Posterior vena cava (tissue), 2 donors: ENCODE measurements around the gene DDX56. TPM values are rescaled to one million over a fixed set of nuclear protein-coding genes. Genes with fewer than 3 reads are reported as not detected.

Experiments
- DNase-seq: peaks from one replicate; pipeline ENCODE4 v3.0.0-alpha.2; 2020; ENCODE audit warnings: low spot score
- intact Hi-C, 2 donors: fragments of 100-400 bp; cut with DNase I; formaldehyde crosslinking; loops; one replicate each; pipeline versions ENCODE4 v1.14.1 to v1.14.2; 2022 to 2023
- total RNA-seq, 2 donors: library from RNA; stranded (reverse); fragmentation: NEBNext Ultra II Directional; extraction: Animal tissue kit (Norgen Biotek cat#: 25700); gene quantifications; one replicate each; pipeline ENCODE4 v1.2.1, GENCODE V29; 2021
- donor health status: DM: yes; HTN: yes; CAD: no.
- donor health status: DM: yes; HTN: yes; CAD: no.

Gene DDX56
- total RNA-seq, 2 donors from 2014 or later = 33.9 to 40.2 TPM

GRCh38 chr7:44521347-44522095 is 52.2 kb downstream of the DDX56 start:
- intact Hi-C loops = no loop called here

GRCh38 chr7:44520574-44520973 is 53.1 kb downstream of the DDX56 start:
- intact Hi-C loops = no loop called here

More at GRCh38 chr7:44521347-44522095, 52.2 kb downstream of the DDX56 start:
- no peak for DNase-seq

GRCh38 chr7:44519546-44519945 is 54.2 kb downstream of the DDX56 start:
- intact Hi-C loops = no loop called here
- DNase-seq = no peak

More at GRCh38 chr7:44520574-44520973, 53.1 kb downstream of the DDX56 start:
- DNase-seq = no peak

- intact Hi-C loops = no loop called here
- DNase-seq = no peak
Measured at GRCh38 chr7:44518761-44519160, 54.9 kb downstream of the DDX56 start.

GRCh38 chr7:44517175-44517574 is 56.5 kb downstream of the DDX56 start:
- intact Hi-C loops = no loop called here
- no peak for DNase-seq

Other genes starting within 250 kb of the DDX56 start
- 1 to 10 TPM; 1.2 to 3.5 TPM for gene CAMK2B, start 248.3 kb downstream of the DDX56 start, total RNA-seq
- gene NUDCD3, start 83.2 kb downstream of the DDX56 start, total RNA-seq = 10 to 100 TPM; 70.6 to 75.1 TPM
- under 1 TPM; 0.14 to 0.23 TPM for gene NPC1L1, start 32.6 kb downstream of the DDX56 start, total RNA-seq
- gene TMED4, start 8.3 kb upstream of the DDX56 start, total RNA-seq = 10 to 100 TPM; 50.3 to 52.5 TPM
- 100 to 1,000 TPM; 123 to 132 TPM for gene OGDH, start 32.7 kb upstream of the DDX56 start, total RNA-seq
- 10 to 100 TPM; 52.2 to 67.1 TPM for gene ZMIZ2, start 174.9 kb upstream of the DDX56 start, total RNA-seq
- 1,000 to 10,000 TPM in 1 of 2 donors, 100 to 1,000 TPM in 1; 961 to 1,030 TPM for gene PPIA, start 222.8 kb upstream of the DDX56 start, total RNA-seq